T-helper 9 cell (primary cell): ENCODE data around the gene RBM19.

Experiments
- DNase-seq: peaks from one replicate; pipeline ENCODE4 v3.0.0-alpha.2; 2020

Gene RBM19

DNA sequence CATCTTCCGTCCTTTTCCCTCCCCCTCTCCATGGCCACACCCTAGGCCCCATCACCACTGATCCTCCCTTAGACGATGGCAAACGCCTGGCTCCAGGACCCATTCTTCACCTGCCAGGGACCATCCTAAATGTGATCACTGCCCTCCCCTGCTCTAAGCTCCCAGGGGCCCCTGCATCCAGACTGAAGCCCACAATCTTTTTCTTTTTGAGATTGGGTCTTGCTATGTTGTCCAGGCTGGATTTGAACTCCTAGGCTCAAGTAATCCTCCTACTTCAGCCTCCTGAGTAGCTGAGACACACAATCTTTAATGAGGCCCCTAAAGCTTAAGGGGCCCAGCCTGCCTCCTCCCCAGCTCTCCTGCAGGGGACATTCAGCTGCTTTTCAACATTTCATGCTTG, 15.3 kb downstream of the RBM19 start:
- DNase-seq, result no peak

DNA sequence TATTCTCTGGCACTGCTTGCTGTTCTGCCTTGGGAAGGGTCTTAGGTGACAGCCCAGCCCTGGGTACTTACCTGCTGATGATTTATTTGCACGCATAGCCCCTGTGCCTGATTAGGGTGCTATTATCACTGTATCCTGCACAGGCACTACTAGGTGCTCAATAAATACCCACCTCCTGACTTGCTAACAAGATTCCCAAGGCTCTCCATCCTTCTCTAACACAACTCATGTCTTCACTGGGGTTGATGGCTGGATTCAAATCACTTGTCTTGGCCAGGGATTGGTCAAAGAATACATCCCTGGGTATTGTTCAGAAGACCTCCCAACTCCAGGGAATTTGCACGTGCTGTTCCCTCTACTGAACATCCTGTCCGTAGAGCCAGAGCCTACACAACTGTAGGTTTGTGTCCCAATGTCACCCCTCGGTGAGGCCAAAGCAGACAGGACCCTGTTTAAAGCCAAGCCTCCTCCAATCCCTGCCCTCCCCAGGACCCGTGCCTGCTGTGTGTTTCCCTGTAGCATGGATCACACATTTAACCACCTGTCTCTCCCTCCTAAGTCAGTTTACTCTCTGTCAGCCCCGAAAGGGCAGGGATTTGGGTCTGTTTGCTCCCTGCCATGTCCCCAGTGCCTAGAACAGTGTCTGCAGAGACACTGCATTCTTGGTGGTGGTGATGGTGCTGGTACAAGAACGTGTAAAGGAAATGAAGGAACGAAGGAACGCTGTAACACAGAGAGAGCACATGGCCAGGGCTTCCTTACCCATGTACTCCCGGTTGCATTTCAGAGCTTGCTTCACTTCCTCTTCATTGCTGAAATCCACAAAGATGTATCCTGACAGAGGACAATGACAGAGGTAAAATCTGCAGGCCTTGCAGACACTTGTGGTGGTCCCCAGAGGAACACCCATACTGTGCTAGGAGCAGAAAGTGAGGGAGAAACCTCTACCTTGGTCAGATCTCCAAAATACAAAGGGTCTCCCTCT, 16.5 kb downstream of the RBM19 start:
- DNase-seq, result no peak

DNA sequence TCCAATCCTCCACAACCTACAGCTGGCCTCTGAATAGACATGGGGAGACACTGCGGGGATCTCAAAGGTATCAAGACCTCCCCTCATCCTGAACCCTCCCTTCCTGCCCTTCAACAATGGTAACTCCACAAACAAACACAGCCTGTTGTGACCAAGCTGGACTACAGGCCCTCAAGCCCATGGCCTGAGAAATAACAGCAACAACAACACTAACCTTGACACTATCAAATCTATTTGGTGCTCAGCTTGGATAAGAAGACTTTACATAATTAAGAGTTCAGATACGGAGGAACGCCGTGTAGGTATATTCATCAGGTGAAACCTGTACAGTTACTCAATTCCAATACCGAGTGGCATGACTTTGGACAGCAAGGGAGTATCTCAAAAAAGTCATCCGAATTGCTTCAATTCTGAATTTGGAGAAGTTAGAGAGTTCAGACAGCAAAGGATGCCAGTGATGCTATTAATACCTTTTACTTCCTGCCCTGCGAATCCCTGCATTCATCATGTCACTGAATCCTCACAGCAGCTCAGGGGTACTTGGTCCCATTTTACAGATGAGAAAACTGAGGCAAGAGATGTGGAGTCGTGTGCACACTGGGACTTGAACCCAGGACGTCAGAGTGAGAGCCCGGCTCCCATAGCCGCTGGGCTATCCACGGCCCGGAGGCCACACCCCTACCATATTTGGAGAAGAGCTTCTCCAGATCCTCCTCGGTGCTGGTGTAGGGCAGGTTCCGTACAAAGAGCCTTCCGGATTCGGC, 17.8 kb downstream of the RBM19 start:
- no peak for DNase-seq

DNA sequence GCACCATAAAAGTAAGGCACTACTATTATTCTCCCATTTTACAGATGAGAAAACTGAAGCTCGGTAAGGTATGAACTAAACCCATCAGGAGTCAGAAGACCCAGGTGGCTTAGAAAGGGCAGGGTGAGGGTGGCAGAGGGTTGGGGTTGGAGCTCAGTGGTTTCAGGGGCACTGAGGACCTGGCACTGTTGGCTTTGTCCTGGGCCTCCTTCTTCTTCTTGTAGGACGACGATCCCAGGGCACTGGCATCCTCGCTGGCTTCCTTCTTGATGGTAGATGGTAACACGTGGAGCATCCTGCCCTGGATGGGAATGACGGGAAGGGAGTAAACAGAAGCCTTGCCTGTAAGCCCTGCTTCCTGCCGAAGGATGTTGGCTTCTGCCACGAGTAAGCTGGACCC, 19.9 kb downstream of the RBM19 start:
- no peak for DNase-seq

DNA sequence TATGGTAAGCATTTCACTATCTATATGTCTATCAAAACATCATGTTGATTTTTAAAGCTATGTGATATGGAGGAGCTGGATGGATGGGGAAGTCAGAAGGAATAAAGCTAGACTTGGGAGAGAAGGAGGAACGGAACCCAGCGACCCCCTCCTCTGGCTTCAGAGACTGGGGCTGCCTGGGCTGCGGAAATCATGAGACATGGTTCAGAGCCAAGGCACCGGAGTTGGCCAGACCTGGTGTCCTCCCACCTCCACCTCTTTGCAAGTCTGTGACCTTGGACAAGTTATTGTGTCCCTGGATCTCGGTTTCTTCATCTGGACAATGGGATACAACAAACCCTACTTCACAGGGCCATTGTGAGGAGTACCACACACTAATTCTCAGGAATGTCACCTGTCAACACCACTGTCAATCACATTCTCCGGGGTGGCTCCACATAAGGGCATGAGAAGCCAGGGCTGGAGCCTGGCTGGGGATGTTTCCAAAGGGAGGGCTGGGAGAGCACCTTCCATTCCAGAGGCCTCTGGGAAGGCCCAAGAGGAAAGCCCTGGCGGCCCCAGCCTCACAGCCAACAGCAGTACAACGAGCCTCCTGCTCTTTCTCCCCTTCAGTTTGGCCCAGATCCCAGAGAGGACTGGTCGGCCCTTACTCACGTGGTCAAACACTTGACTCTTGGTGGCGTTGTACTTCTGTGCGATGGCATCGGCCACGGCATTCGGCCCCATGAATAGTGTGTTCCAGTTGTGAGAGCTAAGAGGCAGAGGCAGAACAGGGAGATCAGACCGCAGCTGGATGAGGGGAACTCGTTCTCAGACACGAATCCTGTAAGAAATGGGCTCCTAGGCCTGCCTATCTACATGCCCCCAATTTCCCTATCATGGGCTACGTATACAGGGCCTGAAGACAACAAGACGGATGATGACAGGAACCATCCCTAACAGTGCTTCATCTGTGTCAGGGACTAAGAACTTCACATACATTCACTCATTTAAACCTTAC, 20.7 kb downstream of the RBM19 start:
- no peak for DNase-seq

DNA sequence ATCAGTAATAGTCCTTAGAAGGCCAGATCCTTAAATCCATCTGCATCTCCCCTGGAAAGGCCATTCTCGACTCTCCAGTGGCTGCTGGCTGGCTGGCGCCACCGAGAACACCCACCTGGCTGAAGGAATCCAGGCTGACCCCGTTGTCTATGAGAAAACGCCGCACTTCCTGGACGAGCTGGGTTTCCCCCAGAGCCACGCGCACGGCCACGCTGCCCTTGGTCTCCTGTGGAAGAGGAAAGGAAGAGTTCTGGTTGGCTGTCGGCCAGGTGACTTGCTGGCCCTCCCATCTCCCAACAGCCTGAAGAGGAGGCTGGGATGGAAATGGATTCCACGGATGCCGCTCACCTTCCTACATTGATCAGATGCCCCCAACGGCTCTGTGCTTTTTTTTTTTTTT, 23.9 kb downstream of the RBM19 start:
- DNase-seq, result no peak

DNA sequence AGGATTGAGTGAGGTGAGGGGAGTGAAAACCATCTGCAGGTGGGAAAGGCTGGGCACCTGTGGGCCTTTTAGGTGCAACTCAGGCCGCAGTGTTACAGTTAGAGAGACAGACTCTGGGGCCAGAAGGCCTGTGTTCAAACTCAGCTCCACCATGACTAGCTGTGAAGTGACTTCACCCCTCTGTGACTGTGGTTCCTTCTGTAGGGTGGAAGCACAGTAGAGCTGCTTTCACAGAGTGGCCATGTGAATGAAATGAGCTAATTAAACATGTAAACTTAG, 25.0 kb downstream of the RBM19 start:
- no peak for DNase-seq

DNA sequence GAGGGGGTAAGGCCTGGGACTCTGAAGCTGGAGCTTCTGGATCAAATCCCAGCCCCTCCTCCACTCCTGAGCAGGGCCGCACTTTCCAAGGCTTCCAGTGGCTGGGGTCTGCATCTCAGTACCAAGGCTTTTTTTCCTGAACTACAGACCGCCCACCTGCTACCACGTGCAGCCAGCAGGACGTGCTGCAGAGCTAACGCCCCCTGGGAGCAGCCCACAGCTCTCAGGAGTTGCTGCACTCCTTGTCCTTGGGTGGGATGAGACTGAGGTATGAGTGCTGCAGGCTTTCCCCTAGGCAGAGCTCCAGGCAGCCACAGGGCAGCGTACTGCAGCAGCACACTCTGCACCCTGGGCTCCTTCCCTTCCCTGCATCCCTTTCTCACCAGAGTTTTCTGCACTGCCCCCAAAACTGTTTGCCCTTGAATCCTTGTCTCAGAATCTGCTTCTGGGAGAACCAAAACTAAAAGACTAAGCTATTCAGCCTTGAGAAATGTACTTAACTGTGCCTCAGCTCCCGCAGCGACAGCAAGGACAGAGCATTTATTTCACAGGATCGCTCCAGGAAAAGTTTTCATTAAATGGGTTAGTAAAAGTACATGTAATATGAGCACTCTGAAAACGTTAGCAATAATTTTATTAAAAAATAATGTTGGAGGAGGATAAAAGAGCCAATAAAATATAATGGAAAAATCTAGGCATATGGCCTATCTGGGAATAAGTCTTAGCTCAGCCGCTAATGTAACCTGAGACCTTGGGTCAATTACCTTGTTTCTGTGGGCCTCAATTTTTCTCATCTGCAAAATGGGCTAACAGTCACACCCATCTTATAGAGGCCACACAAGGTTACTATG, 25.5 kb downstream of the RBM19 start:
- DNase-seq, result no peak

DNA sequence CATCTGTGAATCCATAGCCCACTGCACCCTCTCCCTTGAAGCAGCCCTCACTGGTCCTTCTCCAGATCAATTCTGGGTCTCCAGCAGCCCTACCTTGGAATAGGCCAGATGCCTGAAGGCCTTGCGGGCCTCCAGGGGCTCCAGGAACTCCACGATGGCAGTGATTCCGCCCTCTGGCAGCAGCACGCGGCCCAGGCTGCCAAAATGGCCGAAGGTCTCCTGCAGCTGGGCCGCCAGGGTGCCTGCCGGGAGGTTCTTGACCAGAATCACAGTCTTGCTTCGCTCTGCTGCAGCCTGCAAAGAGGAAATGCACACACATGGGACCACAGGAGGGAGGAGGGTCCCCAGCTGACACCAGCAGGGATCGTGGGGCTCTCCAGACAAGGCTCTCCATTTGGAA, 26.3 kb downstream of the RBM19 start:
- DNase-seq, result no peak

DNA sequence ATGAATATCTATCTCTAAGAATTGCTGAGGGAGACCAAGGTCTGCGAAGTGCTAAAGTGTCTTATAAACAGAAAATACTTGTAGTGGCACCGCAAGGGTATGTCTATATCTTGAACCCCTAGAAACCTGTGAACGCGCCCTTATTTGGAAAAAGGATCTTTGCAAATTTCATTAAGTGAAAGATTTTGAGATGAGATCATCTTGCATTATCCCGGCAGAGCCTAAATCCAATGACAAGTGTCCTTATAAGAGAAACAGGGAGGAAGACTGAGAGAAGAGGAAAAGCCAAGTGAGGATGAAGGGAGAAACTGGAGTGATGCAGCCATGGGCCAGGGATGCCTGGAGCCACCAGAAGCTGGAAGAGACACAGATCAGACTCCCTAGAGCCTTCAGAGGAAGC, 27.7 kb downstream of the RBM19 start:
- DNase-seq, result no peak

DNA sequence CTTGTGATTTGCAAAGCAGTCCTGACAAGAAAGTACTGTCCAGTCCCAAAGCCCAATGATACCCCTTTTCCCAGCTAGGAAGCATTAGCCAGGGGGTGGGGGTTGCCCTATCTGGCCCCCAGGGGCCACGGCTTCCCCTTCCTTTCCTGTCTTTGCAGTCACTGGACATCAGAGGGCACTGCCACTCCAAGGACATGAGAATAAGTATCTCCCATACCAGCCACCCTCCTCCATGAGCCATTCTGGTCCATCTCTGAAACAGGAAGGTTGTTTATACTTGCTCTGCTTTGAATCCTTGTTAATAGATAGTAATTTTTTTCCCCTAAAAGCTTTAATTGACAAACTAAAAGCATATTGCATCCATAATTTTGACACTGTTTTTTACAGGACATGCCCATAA, 29.7 kb downstream of the RBM19 start:
- no peak for DNase-seq

DNA sequence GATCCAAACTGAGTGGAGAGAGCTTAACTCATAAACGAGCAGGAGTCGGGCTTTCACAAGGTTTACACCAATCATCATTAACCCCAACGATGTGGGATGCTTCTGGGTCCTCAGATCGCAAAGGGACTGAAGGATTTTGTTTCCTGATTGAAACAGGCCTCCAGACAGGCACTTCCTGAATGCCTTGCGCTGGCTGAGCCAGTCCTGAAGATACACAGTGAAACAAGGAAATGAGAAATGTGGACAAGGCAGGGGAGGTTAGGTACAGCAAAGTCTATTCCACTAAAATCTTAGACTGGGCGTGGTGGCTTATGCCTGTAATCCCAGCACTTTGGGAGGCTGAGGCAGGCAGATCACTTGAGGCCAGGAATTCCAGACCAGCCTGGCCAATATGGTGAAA, 30.7 kb downstream of the RBM19 start:
- no peak for DNase-seq

DNA sequence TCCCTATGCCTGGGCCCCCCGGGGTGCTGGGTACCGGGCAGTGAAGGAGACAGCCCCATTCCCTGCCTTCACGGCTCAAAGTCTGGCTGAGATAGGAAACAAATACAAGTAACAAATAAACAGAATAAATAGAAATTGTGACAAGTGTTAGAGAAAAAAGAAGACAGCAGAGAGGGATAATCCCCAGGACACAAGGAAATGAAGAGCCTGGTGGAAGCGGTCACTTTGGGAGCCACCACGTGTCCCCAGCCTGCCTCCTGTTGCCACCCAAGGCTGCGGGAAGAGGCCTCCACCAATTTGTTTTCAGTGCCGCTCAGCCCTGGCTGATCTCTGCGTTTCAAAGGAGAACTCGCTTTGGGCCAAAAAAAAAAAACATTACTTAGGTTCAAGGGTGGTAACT, 31.2 kb downstream of the RBM19 start:
- DNase-seq, result no peak

DNA sequence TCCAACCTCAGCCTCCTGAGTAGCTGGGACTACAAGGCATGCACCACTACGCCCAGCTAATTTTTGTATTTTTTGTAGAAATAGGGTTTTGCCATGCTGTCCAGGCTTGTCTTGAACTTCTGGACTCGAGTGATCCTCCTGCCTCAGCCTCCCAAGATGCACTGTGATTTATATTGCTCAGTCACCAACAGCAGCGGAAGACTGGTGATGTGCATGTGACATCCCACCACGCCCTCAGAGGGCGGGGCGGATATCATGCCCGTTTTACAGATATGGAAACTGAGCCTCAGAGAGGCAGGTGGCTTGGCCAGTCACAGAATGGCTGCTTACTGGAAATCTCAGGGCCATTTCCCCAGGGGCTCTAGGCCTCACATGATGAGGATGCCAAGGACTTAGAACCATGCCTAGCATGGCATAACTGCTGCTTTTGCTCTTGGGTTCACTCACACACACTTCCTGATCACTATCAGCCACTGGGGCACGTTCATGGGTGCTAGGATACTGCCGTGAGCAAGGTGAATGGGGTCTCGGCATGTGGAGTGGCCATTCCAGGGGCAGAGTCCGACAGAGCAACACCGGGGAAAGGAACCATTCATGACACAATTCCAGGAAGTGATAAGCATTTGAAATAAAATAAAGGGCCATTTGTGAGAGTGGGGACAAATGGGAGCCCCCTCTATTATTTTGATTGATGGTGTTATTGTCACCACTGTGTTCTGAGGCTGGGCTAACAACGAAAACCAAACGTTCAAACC, 31.9 kb downstream of the RBM19 start:
- DNase-seq, result no peak

DNA sequence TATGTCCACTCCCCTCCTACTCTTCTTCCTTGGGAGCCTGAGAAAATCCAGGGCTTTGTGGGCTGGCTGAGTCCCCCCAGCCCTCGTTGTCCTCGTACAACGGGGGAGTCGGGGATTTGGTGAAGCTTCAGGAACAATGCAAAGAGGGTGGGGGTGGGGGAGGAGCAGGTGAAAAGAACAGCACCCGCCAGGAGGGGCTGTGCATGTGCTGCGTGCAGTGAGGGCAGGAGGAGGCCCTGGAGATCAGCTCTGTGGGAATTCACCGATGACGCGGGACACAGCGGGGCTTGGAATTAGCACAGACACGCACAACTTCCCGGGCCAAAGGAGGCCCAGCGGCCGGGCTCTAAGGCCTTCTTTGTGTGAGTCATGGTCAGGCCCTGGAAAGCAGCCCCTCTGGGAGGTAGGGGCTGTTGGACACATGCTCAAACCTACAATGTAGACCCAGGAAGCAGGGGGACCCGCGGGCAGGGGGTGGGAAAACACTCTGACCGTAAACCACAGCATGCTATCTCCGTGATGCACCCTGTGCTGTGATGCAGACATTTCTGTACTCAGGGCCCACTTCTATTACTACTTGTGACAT, 32.8 kb downstream of the RBM19 start:
- no peak for DNase-seq

DNA sequence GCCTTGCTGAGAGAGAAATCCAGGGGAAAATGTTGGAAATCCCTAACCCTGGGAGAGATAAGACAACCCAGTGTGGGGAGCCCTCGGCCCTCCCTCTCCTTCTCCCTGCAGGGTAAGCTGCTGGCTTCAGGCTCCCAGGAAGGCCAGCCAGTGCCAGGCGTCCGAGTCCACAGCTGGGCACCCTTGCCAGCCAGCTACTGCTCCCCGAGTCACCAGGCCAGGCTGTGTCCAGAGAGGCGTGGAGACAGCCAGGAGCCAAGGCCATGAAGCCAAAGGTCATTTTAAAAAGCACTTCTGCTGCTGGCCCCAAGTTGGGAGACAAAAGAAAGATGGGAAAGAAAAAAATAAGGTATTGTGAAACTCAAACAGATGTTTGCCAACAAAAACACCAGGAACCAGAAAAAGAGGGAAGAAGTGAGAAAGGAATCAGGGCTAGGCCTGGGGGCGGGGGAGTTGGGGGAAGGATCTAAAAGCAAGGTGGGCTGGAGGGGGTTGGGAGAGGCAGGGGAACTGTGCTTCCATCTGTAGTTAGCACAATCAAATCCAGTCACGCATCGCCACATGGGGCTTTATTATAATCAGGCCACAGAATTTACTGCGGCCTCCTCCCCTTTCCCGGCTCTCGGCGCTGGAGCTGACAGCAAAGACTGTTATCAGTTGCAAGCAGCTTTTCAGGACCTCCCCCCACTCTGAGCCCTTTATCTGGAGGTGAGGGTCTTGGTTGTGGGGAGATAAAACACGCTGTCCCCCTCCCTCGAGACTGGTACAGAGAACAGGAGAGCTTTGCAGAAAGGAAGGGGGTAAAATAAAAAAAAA, 33.5 kb downstream of the RBM19 start:
- no peak for DNase-seq

DNA sequence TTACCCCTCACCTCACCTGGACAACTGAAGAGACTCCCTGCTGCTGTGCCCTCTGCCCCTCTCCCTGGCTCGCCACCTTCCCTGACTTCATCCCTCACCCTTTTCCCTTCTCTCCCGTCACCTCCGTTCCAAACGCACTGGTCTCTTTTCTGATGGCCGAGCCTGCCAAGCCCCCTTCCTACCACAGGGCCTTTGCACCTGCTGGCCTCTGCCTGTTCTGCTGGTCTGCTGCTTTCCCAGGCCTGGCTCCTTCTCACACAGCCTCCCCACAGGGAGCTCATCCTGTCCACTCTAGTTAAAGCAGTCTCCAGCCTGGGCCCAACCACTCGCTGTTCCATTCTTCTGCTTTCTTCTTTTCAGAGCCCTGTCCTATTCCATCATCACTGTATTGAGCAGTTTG, 34.6 kb downstream of the RBM19 start:
- no peak for DNase-seq

DNA sequence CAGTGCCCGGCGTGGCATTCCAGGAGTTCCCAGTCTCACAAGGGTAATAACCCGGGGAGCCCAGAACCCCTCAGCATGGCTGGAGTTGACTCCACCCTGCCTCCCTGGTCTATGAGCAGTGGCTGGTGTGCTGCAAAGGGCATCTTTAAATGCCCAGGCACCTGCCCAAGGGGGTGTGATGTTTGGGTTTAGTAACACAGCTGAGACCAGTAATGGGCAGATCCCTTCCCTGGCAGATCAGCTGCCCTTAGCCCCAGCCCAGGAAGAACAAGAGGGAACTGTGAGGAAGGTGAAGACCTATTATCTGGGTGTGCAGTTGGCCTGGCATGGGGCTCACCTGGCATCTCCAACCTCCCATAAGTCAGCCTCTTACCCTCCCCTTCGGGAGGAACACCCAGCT, 35.9 kb downstream of the RBM19 start:
- DNase-seq, result no peak

DNA sequence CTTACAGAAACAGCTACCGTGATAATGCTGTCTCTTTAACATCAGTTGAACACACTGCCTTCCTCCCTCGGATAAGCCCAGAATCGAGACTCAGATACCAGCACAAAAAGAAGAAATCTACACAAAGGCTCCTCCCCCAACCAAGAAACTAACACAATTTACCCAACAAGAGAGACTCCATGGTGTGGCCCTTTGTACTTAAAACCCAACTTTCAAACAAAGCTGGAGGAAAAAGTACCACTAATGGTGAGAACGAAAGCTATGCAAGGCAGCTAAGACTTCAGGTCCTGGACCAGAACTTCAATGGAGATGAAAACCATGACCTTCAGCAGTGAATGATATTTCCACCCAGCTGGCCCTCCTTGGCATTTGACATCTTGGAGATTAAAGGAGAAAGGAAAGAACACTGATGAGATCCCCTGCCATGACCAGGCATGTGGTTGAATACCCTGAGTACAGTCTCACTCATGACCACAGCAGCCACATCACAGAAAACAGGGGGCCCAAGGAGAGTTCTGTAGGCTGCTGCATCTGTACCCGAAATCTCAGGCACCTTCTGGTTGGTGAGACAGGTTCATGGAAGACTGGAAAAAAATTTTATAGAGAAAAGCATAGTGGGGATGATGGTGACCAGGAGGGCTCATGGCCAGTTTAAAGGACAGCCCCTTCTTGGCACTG, 36.7 kb downstream of the RBM19 start:
- no peak for DNase-seq
